Measurements from ENCODE around the gene PLOD3.

Gene PLOD3

GRCh38 chr7:101238226-101239182 lies 21.1 kb upstream of the PLOD3 start:
- no peak for ATAC-seq
- TF ChIP-seq TCF4 (CRISPR knock-in tag; IDR thresholded peaks at IDR 0.05; ENCODE audit: borderline replicate concordance): no peak
- TF ChIP-seq SNAI2 (CRISPR knock-in tag; IDR thresholded peaks at IDR 0.05): no peak
- no peak for TF ChIP-seq ZNF70 (CRISPR knock-in tag; IDR thresholded peaks at IDR 0.05)
- TF ChIP-seq OSR1 (CRISPR knock-in tag; IDR thresholded peaks at IDR 0.05): no peak
- no peak for TF ChIP-seq BACH2 (CRISPR knock-in tag; IDR thresholded peaks at IDR 0.05; ENCODE audit: borderline replicate concordance)
- no peak for TF ChIP-seq POU6F1 (CRISPR knock-in tag; IDR thresholded peaks at IDR 0.05; ENCODE audit: borderline replicate concordance, low read depth)
- no peak for TF ChIP-seq TSHZ2 (CRISPR knock-in tag; IDR thresholded peaks at IDR 0.05)
- no peak for TF ChIP-seq ZNF8 (CRISPR knock-in tag; IDR thresholded peaks at IDR 0.05)

GRCh38 chr7:101237206-101238067 lies 20.1 kb upstream of the PLOD3 start, which contains the start of gene CLDN15:
CLDN15 (minus strand) TSS chr7:101237802; CDS start chr7:101237581, 221 bp downstream.
- ATAC-seq: no peak
- TF ChIP-seq OSR1 (CRISPR knock-in tag; IDR thresholded peaks at IDR 0.05) (no peak), ZNF8 (CRISPR knock-in tag; IDR thresholded peaks at IDR 0.05) (no peak), POU6F1 (CRISPR knock-in tag; IDR thresholded peaks at IDR 0.05; ENCODE audit: borderline replicate concordance, low read depth) (no peak)

- TF ChIP-seq TSHZ2 (CRISPR knock-in tag; IDR thresholded peaks at IDR 0.05): no peak
- TF ChIP-seq ISL1 (CRISPR knock-in tag; IDR thresholded peaks at IDR 0.05): no peak
- TF ChIP-seq TOX (CRISPR knock-in tag; IDR thresholded peaks at IDR 0.05; ENCODE audit: borderline replicate concordance): no peak
- no peak for TF ChIP-seq BACH2 (CRISPR knock-in tag; IDR thresholded peaks at IDR 0.05; ENCODE audit: borderline replicate concordance)
- no peak for TF ChIP-seq ZFP30 (CRISPR knock-in tag; IDR thresholded peaks at IDR 0.05)
- TF ChIP-seq POU6F1 (CRISPR knock-in tag; IDR thresholded peaks at IDR 0.05; ENCODE audit: borderline replicate concordance, low read depth): no peak
- no peak for TF ChIP-seq CSDC2 (CRISPR knock-in tag; IDR thresholded peaks at IDR 0.05)
- TF ChIP-seq OSR1 (CRISPR knock-in tag; IDR thresholded peaks at IDR 0.05): no peak
- TF ChIP-seq GLIS3 (CRISPR knock-in tag; IDR thresholded peaks at IDR 0.05): no peak
- no peak for TF ChIP-seq ZC3H10 (CRISPR knock-in tag; IDR thresholded peaks at IDR 0.05)
- TF ChIP-seq ZNF8 (CRISPR knock-in tag; IDR thresholded peaks at IDR 0.05): no peak
- TF ChIP-seq ZNF70 (CRISPR knock-in tag; IDR thresholded peaks at IDR 0.05): no peak
- TF ChIP-seq ARNTL (CRISPR knock-in tag; IDR thresholded peaks at IDR 0.05; ENCODE audit: borderline replicate concordance, low read depth): no peak
- no peak for TF ChIP-seq ZFP3 (CRISPR knock-in tag; IDR thresholded peaks at IDR 0.05)
- no peak for TF ChIP-seq ZNF565 (CRISPR knock-in tag; conservative IDR thresholded peaks at IDR 0.05; ENCODE audit: low read depth)
- no peak for TF ChIP-seq TCF4 (CRISPR knock-in tag; IDR thresholded peaks at IDR 0.05; ENCODE audit: borderline replicate concordance)
- TF ChIP-seq CREB5 (CRISPR knock-in tag; IDR thresholded peaks at IDR 0.05; ENCODE audit: low read depth): no peak
- no peak for TF ChIP-seq PPARA (CRISPR knock-in tag; IDR thresholded peaks at IDR 0.05; ENCODE audit: borderline replicate concordance)
- ATAC-seq: no peak
These were observed 19.0 kb upstream of the PLOD3 start for GRCh38 chr7:101236292-101236835.
